Stimulated activated CD8-positive, alpha-beta memory T cell treated with anti-CD3 and anti-CD28 coated beads, Interleukin-15, amount 100 ng/mL, for 48 hours (primary cell): ENCODE measurements around the gene TSACC.
"Not testable (repeated sequence)": the region's sequence is repeated elsewhere in the genome, so short reads cannot be mapped to it uniquely, and the experiment has no call there.

Source experiments
- DNase-seq, 2 donors: peaks; one replicate each; pipeline ENCODE4 v3.0.0-alpha.2; 2020; ENCODE audit warnings: low read depth in 2 of 2

Gene TSACC

DNA sequence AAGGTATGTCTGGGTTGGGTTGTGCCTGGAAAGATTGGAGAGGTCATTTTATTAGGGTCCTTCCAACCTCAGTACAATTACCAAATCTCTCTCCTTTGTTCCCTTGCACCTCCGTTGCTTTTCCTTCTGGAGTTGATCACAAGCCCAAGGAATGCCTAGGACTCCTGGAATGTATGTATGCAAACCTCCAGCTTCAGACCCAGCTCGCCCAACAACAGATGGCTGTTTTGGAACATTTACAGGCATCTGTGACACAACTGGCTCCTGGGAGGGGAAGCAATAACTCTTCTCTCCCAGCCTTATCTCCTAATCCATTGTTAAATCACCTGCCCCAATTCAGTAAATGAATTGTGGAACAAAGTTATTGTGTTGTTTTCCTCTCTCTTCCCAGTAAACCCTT is 8.3 kb downstream of the TSACC start:
- no peak for DNase-seq

DNA sequence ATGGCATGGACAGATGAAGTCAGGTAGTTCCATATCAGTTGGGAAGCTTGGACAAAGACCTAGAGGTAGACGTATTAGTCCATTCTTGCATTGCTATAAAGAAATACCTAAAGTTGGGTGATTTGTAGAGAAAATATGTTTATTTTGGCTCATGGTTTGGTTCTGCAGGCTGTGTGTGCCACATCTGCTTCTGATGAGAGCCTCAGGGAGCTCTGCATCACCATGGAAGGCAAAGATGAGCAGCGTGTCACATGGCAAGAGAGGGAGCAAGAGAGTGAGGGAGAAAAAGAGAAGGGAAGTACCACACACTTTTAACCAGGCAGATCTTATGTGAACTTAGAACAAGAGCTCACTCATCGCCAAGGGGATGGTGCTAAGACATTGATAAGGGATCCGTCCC is 9.0 kb downstream of the TSACC start:
- no peak for DNase-seq

DNA sequence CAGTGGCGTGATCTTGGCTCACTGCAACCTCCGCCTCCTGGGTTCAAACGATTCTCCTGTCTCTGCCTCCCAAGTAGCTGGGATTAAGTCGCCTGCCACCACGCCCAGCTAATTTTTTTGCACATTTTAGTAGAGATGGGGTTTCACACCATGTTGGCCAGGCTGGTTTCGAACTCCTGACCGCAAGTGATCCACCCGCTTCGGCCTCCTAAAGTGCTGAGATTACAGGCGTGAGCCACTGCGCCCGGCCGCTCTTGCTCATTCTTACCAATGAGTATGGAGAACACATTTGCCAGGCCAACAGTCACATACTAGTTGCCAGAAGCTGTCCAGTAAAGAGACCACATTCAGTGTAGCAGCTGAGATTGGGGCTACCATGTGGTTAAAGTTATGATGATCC is 14.2 kb downstream of the TSACC start:
- not testable (repeated sequence) for DNase-seq

DNA sequence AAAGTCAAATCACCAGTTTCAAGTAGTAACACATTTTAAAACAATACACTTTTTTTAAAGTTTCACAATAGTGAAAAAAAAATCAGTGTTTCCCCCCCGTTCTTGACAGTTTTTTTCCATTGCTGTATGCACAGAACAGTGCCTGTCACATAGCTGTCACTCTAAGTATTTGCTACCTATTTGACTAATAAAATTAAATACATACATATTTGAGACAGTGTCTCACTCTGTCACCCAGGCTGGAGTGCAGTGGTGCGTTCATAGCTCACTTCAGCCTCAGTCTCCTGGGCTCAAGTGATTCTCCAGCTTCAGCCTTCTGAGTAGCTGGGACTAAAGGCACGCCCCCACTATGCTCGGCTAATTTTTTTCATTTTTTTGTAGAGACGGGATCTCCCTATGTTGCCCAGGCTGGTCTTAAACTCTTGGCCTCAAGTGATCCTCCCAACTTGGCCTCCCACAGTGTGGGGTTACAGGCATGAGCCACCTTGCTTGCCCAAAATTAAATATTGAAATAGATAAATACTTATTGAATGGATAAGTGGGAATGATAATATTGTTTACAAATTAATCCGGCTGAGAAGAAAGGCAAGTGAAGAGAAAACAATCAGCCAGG is 18.0 kb downstream of the TSACC start:
- no peak for DNase-seq

DNA sequence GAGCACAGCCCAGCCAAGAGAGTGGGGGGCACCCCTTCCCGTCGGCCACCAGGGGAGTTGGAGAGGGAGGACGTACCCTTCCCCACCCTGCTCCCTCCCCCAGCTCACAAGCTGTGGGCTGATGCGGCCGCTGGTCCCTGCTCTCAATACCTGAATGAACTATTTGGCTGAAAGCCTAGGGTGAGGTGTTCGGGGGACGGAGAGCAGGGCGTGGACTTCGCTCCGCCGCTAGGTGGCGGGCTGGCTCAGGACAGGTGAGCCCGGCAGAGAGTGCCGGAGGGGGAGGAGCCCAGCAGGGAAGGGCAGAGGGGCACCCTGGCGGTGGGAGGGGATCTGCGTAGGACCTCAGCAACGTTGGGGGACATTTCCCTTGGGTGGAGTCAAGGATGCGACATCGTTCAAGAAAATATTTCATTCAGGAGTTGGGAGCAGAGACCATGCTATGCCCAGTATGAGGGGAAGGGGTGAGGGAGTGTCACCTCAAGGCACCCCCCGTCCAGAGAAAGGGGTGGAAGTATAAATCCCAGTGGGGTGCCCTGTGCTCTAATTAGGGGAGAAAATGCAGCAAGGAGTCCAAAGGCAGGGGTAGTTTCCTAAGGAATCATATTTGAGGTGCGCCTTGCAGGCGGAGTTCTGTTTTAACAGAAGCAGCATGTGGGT is 18.7 kb downstream of the TSACC start:
- DNase-seq = peak; percentile 46 to 63

DNA sequence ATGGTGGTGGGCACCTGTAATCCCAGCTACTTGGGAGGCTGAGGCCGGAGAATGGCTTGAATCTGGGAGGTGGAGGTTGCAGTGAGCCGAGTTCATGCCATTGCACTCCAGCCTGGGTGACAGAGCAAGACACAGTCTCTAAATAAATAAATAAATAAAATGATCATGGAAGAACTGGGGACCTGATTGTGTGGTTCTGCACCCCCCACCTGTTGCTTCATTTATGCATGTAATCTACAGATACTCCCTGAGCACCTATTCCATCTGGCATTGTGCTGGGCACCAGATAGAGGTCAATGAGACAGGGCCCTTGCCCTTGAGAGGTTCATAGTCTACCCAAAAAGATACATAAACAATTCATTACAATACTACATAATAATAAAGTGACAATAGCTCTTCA is 19.7 kb downstream of the TSACC start:
- no peak for DNase-seq

DNA sequence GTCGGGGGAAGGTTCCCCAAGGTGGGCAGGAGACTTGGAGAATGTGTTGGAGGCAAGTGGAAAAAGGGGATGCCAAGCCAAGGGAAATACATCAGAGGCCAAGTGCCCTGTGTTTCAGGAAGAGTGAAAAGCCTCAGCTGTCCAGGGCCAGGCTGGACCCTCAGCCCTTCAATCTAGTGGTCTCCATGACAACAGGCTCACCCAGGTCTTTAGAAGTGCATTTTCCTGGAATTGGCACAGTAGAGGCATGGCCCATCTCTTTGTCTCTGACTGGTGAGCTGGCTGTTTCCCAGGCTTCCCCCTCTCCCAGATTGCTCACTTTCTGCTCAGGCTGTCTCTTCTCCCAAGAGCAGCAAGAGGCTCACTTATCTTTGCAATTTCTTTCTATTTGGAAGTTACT is 20.3 kb downstream of the TSACC start:
- no peak for DNase-seq

DNA sequence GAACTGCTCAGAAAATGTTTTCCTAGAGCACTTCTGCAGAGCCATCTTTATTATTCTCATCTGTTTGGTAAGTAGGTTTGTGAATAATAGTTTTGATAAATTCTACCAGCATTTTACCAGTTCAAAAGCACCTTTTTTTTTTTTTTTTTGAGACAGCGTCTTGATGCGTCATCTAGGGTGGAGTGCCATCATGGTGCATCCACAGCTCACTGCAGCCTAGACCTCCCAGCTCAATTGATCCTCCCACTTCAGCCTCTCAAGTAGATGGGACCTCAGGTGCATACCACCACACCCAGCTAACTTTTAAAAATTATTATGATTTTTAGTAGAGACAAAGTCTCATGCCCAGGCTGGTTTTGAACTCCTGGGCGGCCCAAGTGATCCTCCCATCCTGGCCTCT is 20.9 kb downstream of the TSACC start:
- DNase-seq = no peak

DNA sequence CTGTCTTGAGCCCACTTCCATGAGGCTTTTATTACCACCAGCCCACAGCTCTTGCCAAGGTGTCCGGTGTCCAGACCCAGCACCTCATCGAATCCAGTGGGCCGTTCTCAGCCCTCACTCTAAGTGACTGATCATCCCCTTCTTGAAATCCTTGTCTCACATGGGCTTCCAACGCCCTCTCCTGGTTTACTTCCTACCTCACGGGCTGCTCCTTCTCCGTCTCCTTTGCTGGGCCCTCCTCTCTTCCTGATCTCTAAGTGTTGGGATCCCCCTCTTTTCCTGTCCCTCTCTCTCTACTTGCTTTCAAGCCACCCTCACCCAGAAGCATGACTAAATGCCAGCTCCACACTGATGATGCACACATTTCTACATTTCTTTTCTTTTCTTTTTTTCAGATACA is 21.6 kb downstream of the TSACC start:
- DNase-seq = no peak

DNA sequence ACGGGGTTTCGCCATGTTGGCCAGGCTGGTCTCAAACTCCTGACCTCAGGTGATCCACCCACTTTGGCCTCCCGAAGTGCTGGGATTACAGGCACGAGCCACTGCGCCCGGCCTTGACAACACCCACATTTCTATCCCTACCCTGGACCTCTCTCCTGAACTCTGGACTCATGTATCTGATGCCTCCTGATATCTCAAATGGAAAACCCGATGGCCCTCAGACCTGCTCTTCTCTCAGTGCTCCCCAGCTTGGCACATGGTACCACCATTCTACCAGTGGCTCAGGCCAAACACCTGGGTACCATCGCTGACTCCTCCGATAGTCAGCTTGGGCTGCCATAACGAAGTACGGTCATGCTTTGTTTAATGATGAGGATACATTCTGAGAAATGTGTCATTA is 22.2 kb downstream of the TSACC start:
- no peak for DNase-seq

DNA sequence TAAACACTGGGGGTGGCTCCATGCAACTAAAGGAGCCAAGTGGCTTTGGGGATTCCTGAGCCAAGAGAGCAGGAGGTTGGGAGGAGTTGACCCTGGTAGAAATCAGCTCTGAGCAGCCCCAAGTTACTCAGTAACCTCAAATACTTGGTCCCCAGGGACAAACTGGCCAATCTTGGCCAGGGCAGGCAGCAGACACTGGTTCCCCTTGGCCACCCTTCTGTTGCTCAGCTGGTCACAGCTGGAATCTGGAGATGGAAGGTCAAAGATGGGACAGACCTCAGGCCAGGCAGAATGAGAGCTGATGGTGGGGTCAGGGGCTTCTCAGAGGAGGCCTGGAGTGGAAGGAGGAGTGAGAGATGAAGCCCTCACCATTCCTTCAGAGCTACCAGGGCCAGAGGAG is 27.4 kb downstream of the TSACC start:
- no peak for DNase-seq

DNA sequence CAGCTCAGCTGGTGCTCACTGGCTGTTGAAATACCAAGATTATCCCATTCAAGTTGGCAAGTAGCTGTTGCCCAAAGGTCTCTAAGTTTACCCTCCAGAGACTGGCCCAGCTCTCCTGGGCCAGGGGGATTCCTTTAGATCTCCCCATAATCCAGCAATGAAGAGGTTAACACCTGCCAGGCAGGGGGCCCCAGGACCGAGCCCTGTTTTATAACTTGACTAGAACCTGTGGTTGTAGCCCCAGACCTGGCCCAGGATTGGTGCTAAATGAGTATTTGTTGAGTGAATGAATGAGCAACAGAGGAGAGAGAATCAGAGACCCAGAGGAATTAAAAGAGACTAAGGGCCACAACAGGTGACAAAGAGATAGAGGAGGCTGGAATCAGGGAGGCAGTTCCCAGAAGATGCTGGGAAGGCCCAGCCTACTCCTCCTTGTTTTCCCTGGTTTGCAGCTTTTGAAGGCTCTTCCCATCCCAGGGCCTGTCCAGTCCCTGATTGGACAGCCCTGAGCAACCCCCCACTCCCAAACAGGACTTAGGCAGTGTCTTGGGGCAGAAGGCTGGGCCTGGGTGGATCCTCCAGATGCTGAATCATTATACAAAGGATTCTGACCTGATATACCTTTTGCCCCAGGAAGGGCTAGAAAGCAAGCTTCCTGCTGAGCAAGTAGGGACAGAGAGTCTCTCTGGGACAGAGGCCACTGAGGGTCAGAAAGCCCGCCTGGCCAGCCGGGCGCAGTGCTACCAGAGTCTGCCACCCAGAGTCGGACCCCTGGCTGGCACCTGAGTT is 28.2 kb downstream of the TSACC start:
- DNase-seq = no peak

DNA sequence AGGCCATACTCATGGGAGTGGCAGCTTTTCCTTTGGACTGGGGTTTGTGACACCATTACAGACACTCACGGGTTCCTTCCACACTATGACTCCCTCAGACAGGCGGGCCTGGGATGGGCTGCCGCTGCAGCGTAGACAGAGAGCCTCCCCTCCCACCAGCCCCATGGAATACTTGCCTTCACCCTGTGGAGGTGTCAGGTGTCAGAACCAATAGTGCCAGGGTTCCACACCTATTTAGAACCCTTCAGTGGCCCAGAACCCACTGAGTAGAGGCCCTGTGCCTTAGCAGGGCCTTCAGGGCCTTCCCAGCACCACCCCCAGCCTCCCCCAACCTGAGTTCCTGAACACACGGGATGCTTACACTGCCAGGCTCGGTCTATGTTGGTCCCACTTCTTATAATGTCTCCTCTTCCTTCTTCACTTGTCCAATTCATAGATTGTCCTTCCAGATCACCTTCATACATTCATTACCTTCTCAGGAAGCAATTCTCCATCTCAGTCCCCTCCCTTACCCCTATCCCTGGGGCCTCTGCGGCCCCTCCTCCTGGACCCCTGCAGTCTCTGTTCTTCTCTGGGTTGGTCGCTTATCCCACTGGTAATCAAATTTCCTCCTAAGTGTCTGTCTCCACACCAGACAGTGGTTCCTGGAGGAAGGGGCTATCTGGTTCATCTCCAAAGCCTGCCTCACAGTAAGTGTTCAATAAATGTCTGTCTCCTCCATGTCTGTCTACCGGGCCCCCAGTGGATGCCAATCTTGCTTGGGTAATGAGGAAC is 29.2 kb downstream of the TSACC start:
- no peak for DNase-seq

DNA sequence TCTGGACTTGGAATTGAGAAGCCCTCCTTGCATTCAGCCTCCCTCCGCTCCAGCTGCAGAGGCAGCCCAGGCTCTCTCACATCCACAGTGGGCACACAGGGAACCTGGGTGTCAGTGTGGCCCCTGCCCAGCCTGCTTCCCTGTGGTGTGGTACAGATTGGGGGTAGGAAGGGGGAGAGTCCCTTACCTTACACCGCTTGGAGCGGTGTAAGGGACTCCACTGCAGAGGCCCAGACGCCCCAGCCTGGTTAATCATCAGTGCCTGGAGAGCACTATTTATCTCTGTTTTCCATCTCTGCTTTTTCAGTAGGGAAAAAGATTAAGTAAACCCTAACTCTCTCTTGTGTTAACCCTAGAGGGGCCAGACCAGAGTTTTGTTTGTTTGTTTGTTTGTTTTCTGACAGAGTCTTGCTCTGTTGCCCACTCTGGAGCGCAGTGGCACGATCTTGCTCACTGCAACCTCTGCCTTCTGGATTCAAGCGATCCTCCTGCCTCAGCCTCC is 29.9 kb downstream of the TSACC start:
- no peak for DNase-seq

DNA sequence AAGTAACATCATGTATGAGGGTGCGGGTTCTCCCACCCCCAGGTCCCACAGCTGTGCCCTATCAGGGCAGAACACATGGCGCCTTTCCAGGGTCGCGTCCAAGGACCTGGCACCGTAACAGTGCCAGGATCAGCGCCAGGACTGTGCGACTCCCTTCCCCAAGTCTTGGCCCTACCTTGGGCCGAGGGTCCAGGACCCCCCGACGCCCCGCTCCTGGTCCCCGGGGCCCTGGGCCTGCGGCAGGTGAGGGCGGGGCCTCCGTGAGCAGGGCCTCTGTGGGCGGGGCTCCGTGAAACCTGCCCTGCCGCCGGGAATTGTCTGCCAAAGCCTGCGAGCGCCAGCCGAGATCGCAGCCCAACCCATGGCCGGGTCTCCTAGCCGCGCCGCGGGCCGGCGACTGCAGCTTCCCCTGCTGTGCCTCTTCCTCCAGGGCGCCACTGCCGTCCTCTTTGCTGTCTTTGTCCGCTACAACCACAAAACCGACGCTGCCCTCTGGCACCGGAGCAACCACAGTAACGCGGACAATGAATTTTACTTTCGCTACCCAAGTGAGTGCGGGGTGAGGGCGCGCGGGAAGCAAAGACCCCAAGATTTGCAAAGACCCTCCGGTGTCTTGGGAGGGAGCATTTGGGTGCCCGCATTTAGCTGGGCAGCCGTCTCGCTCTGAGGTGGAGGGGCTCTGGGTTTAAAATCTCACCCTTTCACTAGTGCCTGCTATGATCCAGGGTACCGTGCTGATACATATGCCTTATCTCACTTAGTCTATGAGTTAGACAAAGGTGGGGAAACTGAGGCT is 30.8 kb downstream of the TSACC start, which contains the start of gene RHBG:
TSS of gene RHBG (plus strand) at position 323 of the 796 bp plus-strand sequence. CDS start at position 362, 39 bp downstream.
- no peak for DNase-seq

DNA sequence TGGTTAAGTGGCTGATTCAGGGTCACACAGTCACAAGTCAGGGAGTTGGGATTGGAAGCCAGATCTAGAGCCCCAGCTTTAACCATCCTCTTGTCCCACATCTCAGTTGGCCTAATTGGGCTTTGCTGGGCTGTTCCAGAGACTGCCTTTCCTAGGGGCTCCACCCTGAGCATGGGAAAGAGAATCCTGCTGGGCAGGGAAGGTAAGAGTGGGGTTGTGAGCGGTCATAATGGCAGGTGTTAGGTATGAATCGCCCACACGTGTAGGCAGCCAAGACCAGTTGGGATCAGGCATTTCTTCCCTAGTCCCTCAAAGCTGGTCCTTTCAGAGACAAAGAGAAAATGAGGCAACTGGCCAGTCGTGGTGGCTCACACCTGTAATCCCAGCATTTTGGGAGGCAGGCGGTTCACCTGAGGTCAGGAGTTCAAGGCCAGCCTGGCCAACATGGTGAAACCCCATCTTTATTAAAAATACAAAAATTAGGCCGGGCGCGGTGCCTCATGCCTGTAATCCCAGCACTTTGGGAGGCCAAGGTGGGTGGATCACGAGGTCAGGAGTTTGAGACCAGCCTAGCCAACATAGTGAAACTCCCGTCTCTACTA is 31.5 kb downstream of the TSACC start:
- DNase-seq = not testable (repeated sequence)

DNA sequence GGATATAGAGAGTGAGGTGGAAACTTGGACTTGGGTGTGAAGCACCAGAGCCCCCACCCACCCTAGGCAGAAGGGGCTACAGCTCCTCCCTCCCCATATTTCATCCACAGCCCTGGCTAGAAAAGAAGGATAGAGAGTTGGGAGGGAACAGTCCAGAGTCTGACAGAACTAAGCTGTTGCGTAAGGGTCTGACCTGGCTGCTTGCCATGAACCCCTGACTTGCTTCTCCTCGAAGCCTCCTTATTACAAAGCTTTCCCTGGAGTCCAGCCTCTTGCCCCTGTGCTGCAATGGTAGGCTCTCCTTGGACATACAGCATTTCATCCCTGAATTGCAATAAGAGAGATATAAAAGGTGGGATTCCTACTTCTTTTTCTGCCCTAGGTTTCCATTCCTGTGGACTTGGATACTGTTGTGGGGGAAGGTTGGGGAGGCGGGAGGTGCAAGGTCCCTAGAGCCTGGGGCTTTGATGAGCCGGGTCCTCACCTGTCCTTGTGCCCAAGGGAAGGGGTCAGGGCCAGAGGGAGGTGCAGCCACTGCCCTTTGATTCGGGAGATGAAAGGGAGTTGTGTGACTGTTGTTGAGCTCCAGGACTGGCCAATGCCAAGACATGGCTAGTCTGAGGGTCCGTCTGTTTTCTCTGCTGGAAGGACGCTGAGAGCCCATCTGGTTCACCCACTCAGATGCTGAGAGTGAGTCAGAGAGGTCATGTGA is 33.4 kb downstream of the TSACC start:
- no peak for DNase-seq

DNA sequence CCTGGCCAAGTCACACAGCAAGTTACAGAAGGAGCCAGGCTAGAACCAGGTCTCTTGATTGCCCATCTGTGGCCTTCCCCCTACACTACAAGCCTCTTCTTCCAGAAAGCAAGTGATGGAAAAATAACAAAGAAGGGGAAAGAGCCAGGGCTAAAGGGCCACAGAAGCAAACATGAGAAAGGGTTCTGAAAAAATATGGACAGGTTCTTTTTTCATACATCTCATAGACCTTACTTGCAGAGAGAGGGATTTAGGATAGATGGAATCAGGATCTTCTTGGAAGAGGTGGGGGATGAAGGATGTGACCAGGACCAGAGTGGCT is 33.9 kb downstream of the TSACC start:
- no peak for DNase-seq

DNA sequence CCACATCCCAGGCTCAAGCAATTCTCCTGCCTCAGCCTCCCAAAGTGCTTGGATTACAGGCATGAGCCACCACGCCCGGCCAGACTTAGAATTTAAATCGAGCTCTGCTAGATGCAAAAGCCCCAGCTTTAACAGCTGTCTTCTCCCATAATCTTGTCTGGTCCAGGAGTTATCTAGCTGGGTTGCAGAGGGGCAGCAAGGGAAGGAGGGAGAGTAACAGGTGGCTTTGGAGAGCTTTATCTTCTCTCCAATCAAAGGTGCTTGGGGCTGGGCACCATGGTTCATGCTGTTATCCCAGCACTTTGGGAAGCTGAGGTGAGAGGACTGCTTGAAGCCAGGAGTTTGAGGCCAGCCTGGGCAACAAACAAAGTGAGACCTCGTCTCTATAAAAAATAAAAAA is 34.5 kb downstream of the TSACC start:
- no peak for DNase-seq

DNA sequence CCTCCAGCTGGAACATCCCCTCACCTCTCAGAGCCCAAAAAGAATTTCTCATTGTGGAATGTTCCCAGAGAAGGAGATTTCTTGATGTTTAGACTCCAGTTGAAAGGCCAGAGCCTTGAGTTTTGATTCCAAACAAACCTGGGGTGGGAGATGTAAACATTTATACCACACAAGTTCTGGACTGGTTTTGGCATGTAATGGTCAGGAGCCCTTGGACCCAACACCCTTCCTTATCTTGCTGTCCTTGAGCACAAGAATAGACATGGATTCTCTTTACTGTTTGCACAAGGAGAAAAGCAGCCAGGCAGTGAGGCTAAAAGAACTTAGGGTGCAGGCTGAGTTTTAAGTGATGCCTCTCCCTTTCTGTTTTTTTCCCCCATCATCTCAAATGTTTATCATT is 35.2 kb downstream of the TSACC start:
- no peak for DNase-seq
